Progenitor cell of endocrine pancreas (in vitro differentiated cells): Measurements from ENCODE around the gene TMEM179. TPM values are rescaled to one million over a fixed set of nuclear protein-coding genes. Genes with fewer than 3 reads are reported as not detected.

ENCODE experiments used
- DNase-seq: peaks from one replicate; pipeline ENCODE4 v3.0.0; 2021; ENCODE audit warnings: low spot score; ENCODE audit not compliant: unreplicated experiment
- H3K27ac Mint-ChIP-seq: 2 replicates; pipeline ENCODE4 v1.8.0; 2021; ENCODE audit warnings: mild to moderate bottlenecking, moderate library complexity, mixed read lengths
- H3K27me3 Mint-ChIP-seq: 2 replicates; pipeline ENCODE4 v1.8.0; 2021; ENCODE audit warnings: mixed read lengths
- H3K36me3 Mint-ChIP-seq: 2 replicates; pipeline ENCODE4 v1.8.0; 2022; ENCODE audit warnings: mixed read lengths; ENCODE audit not compliant: insufficient read depth
- H3K4me1 Mint-ChIP-seq: 2 replicates; pipeline ENCODE4 v1.8.0; 2021; ENCODE audit warnings: low read depth, mixed read lengths
- H3K4me3 Mint-ChIP-seq: 2 replicates; pipeline ENCODE4 v1.8.0; 2021; ENCODE audit warnings: low read depth, mild to moderate bottlenecking, moderate library complexity, mixed read lengths
- H3K9me3 Mint-ChIP-seq: 2 replicates; pipeline ENCODE4 v1.8.0; 2021; ENCODE audit warnings: low read depth, mixed read lengths
- total RNA-seq: library from RNA; stranded (reverse); gene quantifications from 2 replicates; pipeline ENCODE4 v1.2.1, GENCODE V29; 2021
- TF ChIP-seq, protein P1 (sequence below): fragments of 200-600 bp; sonication (generic); IDR thresholded peaks from one replicate; pipeline ENCODE4 v1.5.0; 2021; ENCODE audit warnings: antibody characterized with exemption, mild to moderate bottlenecking; ENCODE audit not compliant: unreplicated experiment

Gene TMEM179
- total RNA-seq, 1 donor from 2014 or later: 9.2 TPM

- H3K27ac Mint-ChIP-seq: no peak overlapping the region
- peaks cover 27% of the 10 kb centered on the region for H3K27me3 Mint-ChIP-seq
- TF ChIP-seq, protein P1, sequence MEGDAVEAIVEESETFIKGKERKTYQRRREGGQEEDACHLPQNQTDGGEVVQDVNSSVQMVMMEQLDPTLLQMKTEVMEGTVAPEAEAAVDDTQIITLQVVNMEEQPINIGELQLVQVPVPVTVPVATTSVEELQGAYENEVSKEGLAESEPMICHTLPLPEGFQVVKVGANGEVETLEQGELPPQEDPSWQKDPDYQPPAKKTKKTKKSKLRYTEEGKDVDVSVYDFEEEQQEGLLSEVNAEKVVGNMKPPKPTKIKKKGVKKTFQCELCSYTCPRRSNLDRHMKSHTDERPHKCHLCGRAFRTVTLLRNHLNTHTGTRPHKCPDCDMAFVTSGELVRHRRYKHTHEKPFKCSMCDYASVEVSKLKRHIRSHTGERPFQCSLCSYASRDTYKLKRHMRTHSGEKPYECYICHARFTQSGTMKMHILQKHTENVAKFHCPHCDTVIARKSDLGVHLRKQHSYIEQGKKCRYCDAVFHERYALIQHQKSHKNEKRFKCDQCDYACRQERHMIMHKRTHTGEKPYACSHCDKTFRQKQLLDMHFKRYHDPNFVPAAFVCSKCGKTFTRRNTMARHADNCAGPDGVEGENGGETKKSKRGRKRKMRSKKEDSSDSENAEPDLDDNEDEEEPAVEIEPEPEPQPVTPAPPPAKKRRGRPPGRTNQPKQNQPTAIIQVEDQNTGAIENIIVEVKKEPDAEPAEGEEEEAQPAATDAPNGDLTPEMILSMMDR: no peak
- DNase-seq: no peak
- no peaks in the 10 kb centered on the region for H3K36me3 Mint-ChIP-seq
- H3K4me1 Mint-ChIP-seq: peaks cover 4% of the 10 kb centered on the region
- H3K9me3 Mint-ChIP-seq: peaks cover 12% of the 10 kb centered on the region
- H3K4me3 Mint-ChIP-seq: no peak overlapping the region
Measured at GRCh38 chr14:104632781-104633180, 28.2 kb upstream of the TMEM179 start.

- Mint-ChIP-seq H3K27ac (no peak overlapping the region), H3K4me1 (no peaks in the 10 kb centered on the region), H3K27me3 (peaks cover 42% of the 10 kb centered on the region), H3K4me3 (no peak overlapping the region), H3K9me3 (peaks cover 12% of the 10 kb centered on the region), H3K36me3 (no peaks in the 10 kb centered on the region)
- no peak for DNase-seq
- TF ChIP-seq, protein P1: no peak
Measured at GRCh38 chr14:104624939-104625338, 20.4 kb upstream of the TMEM179 start.

- H3K27me3 Mint-ChIP-seq: peaks cover 45% of the 10 kb centered on the region
- TF ChIP-seq, protein P1: no peak
Measured at GRCh38 chr14:104614126-104614812, 9.7 kb upstream of the TMEM179 start.

GRCh38 chr14:104611881-104612280 lies 7.3 kb upstream of the TMEM179 start:
- no peaks in the 10 kb centered on the region for H3K9me3 Mint-ChIP-seq
- H3K27me3 Mint-ChIP-seq: peaks cover 58% of the 10 kb centered on the region
- TF ChIP-seq, protein P1: no peak
- H3K4me3 Mint-ChIP-seq: no peak overlapping the region
- no peak for DNase-seq
- no peaks in the 10 kb centered on the region for H3K36me3 Mint-ChIP-seq
- H3K4me1 Mint-ChIP-seq: no peaks in the 10 kb centered on the region
- H3K27ac Mint-ChIP-seq: no peak overlapping the region

More at GRCh38 chr14:104614126-104614812, 9.7 kb upstream of the TMEM179 start:
- H3K4me1 Mint-ChIP-seq: no peaks in the 10 kb centered on the region
- no peak overlapping the region for H3K4me3 Mint-ChIP-seq
- H3K27ac Mint-ChIP-seq: no peak overlapping the region
- no peak for DNase-seq
- no peaks in the 10 kb centered on the region for H3K9me3 Mint-ChIP-seq
- H3K36me3 Mint-ChIP-seq: no peaks in the 10 kb centered on the region

DNA sequence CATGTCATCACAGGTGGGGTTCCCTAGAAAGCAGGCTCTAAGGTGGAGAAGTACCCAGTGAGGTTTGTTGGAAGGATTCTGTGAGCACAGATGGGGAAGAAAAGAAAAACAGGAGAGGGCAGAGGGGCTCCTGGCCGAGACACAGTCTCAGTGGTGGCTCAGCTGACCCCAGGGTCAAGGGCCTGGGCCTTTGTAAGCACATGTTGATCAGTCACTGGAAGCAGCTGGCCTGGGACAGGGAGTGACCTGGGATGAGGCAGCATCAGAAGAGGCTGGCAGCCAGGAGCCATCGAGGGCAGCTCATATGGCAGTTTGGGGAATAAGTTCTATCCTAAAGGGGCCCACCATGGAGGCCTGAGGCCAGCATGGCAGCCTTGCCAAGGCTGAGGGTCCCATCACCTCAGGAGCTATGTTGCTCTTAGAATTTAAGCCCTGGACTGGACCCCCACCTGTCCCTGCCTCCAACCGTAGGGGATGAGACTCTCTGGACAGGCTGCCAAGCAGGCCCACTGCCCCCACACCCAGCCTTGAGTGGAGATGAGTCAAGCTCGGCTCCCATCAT lies 6.3 kb upstream of the TMEM179 start:
- TF ChIP-seq, protein P1: no peak
- H3K27me3 Mint-ChIP-seq: peaks cover 62% of the 10 kb centered on the region
- H3K9me3 Mint-ChIP-seq: no peaks in the 10 kb centered on the region
- no peak overlapping the region for H3K27ac Mint-ChIP-seq
- H3K4me3 Mint-ChIP-seq: no peak overlapping the region
- no peaks in the 10 kb centered on the region for H3K4me1 Mint-ChIP-seq
- H3K36me3 Mint-ChIP-seq: no peaks in the 10 kb centered on the region
- no peak for DNase-seq
